ENCODE measurements around the gene EIF5A. TPM values are rescaled to one million over a fixed set of nuclear protein-coding genes. Genes with fewer than 3 reads are reported as not detected.

Gene EIF5A
- polyA plus RNA-seq, 1 donor (not counting 4 experiments of a cell fraction or from before 2014, with no cell fraction given) = 948 TPM

DNA sequence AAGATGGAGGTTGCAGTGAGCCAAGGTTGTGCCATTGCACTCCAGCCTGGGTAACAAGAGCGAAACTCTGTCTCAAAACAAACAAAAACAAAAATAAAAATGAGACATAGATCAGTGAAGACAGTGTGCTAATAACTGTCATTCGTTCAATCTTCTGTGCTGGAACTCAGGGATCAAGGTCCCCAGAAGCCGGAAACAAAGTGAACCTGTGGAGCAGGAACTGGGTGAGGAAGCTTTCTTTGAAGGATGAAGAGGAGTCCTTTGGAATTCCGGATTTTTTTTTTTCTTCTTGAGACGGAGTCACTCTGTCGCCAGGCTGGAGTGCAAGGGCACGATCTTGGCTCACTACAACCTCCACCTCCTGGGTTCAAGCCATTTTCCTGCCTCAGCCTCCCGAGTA is 28.0 kb upstream of the EIF5A start:
- DNase-seq (ENCODE audit: low read depth, low spot score) (no peak), FAIRE-seq (no peak)
- Histone ChIP-seq H3K4me1 (ENCODE audit: control insufficient read depth, extremely low read depth, insufficient read depth, low read length) (peaks cover 16% of the 10 kb centered on the region), H3K27ac (ENCODE audit: control insufficient read depth, insufficient read depth, low read length) (no peak overlapping the region), H3K4me3 (ENCODE audit: control insufficient read depth in 2 of 3, extremely low read depth in 1 of 3, insufficient read depth in 2 of 3, low read depth in 1 of 3, low read length in 3 of 3) (no peak overlapping the region), H4K20me1 (ENCODE audit: control insufficient read depth, extremely low read depth, insufficient read depth, low read length) (no peaks in the 10 kb centered on the region), H3K27me3 (ENCODE audit: control insufficient read depth, extremely low read depth, insufficient read depth, low read length) (peaks cover 24% of the 10 kb centered on the region), H3K9ac (ENCODE audit: control insufficient read depth, extremely low read depth, insufficient read depth, low read length) (no peak overlapping the region), H3K9me3 (ENCODE audit: control insufficient read depth, low read depth, low read length) (no peaks in the 10 kb centered on the region), H3K36me3 (ENCODE audit: control insufficient read depth in 2 of 2, extremely low read depth in 1 of 2, insufficient read depth in 2 of 2, low read length in 2 of 2) (no peaks in the 10 kb centered on the region), H2AFZ (ENCODE audit: control insufficient read depth, low read length) (no peak overlapping the region), H3K79me2 (ENCODE audit: control insufficient read depth, insufficient read depth, low read length) (no peaks in the 10 kb centered on the region), H3K9me1 (ENCODE audit: control insufficient read depth, extremely low read depth, insufficient read depth, low read length) (no peaks in the 10 kb centered on the region), H3K4me2 (ENCODE audit: control insufficient read depth, extremely low read depth, insufficient read depth, low read depth, low read length) (no peak overlapping the region)
- no peak for TF ChIP-seq EZH2 (IDR thresholded peaks at IDR 0.05; ENCODE audit: low read length)
- TF ChIP-seq, protein P1, sequence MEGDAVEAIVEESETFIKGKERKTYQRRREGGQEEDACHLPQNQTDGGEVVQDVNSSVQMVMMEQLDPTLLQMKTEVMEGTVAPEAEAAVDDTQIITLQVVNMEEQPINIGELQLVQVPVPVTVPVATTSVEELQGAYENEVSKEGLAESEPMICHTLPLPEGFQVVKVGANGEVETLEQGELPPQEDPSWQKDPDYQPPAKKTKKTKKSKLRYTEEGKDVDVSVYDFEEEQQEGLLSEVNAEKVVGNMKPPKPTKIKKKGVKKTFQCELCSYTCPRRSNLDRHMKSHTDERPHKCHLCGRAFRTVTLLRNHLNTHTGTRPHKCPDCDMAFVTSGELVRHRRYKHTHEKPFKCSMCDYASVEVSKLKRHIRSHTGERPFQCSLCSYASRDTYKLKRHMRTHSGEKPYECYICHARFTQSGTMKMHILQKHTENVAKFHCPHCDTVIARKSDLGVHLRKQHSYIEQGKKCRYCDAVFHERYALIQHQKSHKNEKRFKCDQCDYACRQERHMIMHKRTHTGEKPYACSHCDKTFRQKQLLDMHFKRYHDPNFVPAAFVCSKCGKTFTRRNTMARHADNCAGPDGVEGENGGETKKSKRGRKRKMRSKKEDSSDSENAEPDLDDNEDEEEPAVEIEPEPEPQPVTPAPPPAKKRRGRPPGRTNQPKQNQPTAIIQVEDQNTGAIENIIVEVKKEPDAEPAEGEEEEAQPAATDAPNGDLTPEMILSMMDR (optimal IDR thresholded peaks at IDR 0.05 in 1 of 3, IDR thresholded peaks at IDR 0.05 in 1 of 3, conservative IDR thresholded peaks at IDR 0.05 in 1 of 3; ENCODE audit: extremely low read depth in 1 of 3, insufficient read depth in 2 of 3, low read length in 3 of 3) = no peak
- dilution Hi-C loops (cut with MboI; ENCODE audit: extremely low pct_ligation_motif_present, low sequenced_read_pairs) = no loop called here

DNA sequence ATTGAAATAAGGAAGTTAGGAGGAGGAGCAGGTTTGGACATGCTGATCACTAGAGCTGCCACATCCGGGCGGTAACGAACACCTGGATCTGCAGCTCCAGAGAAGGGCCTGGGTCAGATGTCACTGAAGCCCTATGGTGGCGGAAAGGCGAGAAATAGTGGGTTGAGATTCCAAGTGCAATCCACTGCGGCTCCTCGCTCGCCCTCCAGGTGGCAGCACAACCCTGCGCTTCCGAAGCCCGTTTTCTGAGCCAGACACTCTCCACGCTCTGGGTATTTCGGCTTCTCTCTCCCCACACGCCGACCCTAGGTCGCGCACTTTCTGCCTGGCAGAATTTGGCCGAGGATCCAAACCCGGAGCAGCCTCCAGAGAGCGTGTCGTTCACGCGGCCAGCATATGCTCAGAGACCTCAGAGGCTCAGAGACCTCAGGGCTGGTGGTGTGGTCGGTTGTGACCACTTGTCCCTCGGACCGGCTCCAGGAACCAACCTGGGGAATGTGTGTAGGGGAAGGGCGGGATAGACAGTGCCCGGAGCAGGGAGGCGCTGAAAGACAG is 26.8 kb upstream of the EIF5A start:
- FAIRE-seq (peak; percentile 84), DNase-seq (ENCODE audit: low read depth, low spot score) (peak; percentile 75)
- Histone ChIP-seq H3K36me3 (ENCODE audit: control insufficient read depth in 2 of 2, extremely low read depth in 1 of 2, insufficient read depth in 2 of 2, low read length in 2 of 2) (no peaks in the 10 kb centered on the region), H3K4me2 (ENCODE audit: control insufficient read depth, extremely low read depth, insufficient read depth, low read depth, low read length) (peak overlapping the region; percentile 98), H2AFZ (ENCODE audit: control insufficient read depth, low read length) (peak overlapping the region; percentile 72), H3K27me3 (ENCODE audit: control insufficient read depth, extremely low read depth, insufficient read depth, low read length) (peaks cover 34% of the 10 kb centered on the region), H3K4me1 (ENCODE audit: control insufficient read depth, extremely low read depth, insufficient read depth, low read length) (peaks cover 16% of the 10 kb centered on the region), H4K20me1 (ENCODE audit: control insufficient read depth, extremely low read depth, insufficient read depth, low read length) (no peaks in the 10 kb centered on the region), H3K9me1 (ENCODE audit: control insufficient read depth, extremely low read depth, insufficient read depth, low read length) (no peaks in the 10 kb centered on the region), H3K79me2 (ENCODE audit: control insufficient read depth, insufficient read depth, low read length) (no peaks in the 10 kb centered on the region), H3K9me3 (ENCODE audit: control insufficient read depth, low read depth, low read length) (no peaks in the 10 kb centered on the region), H3K4me3 (ENCODE audit: control insufficient read depth in 2 of 3, extremely low read depth in 1 of 3, insufficient read depth in 2 of 3, low read depth in 1 of 3, low read length in 3 of 3) (peak overlapping the region; percentile 38 to 78 (median 66)), H3K27ac (ENCODE audit: control insufficient read depth, insufficient read depth, low read length) (peak overlapping the region; percentile 44), H3K9ac (ENCODE audit: control insufficient read depth, extremely low read depth, insufficient read depth, low read length) (peak overlapping the region; percentile 72)
- dilution Hi-C loops (cut with MboI; ENCODE audit: extremely low pct_ligation_motif_present, low sequenced_read_pairs) = no loop called here
- TF ChIP-seq EZH2 (IDR thresholded peaks at IDR 0.05; ENCODE audit: low read length) = no peak
- TF ChIP-seq, protein P1 (optimal IDR thresholded peaks at IDR 0.05 in 1 of 3, IDR thresholded peaks at IDR 0.05 in 1 of 3, conservative IDR thresholded peaks at IDR 0.05 in 1 of 3; ENCODE audit: extremely low read depth in 1 of 3, insufficient read depth in 2 of 3, low read length in 3 of 3) = peak; percentile 98

All from keratinocyte (primary cell).